HepG2 (cell line): ENCODE results near the gene GP1BA. TPM values are rescaled to one million over a fixed set of nuclear protein-coding genes. Genes with fewer than 3 reads are reported as not detected.

Experiments used
- ARID2 ChIP-seq: sonication (generic); formaldehyde crosslinking; IDR thresholded peaks from 2 replicates; pipeline ENCODE4 v1.8.1; 2022; ENCODE audit warnings: mild to moderate bottlenecking, missing genetic modification reagents, borderline replicate concordance
- BRCA1 ChIP-seq: sonication (generic); formaldehyde crosslinking; IDR thresholded peaks from 2 replicates; pipeline ENCODE4 v1.4.0; 2020; ENCODE audit warnings: missing genetic modification reagents
- CBFB ChIP-seq: sonication (generic); formaldehyde crosslinking; IDR thresholded peaks from 2 replicates; pipeline ENCODE4 v1.4.0; 2020; ENCODE audit warnings: missing genetic modification reagents
- CCDC6 ChIP-seq: sonication (generic); formaldehyde crosslinking; IDR thresholded peaks from 2 replicates; pipeline ENCODE4 v1.8.1; 2022; ENCODE audit warnings: mild to moderate bottlenecking, missing genetic modification reagents, moderate library complexity
- DMAP1 ChIP-seq: IDR thresholded peaks from 2 replicates; pipeline ENCODE4 v1.6.1; 2016
- DNMT1 ChIP-seq: sonication (generic); formaldehyde crosslinking; IDR thresholded peaks from 2 replicates; pipeline ENCODE4 v1.5.1; 2020; ENCODE audit warnings: mild to moderate bottlenecking, missing genetic modification reagents
- GZF1 ChIP-seq: sonication (generic); formaldehyde crosslinking; IDR thresholded peaks from 2 replicates; pipeline ENCODE4 v1.5.1; 2020; ENCODE audit warnings: mild to moderate bottlenecking, missing genetic modification reagents
- IRF2 ChIP-seq: IDR thresholded peaks from 2 replicates; pipeline ENCODE4 v1.6.1; 2018; ENCODE audit warnings: missing genetic modification reagents, missing compliant biosample characterization
- MAFF ChIP-seq: IDR thresholded peaks from 2 replicates; pipeline ENCODE4 v1.6.1; 2011; ENCODE audit warnings: low read depth, low read length, improper control_type of control experiment
- MAFK ChIP-seq, 2 experiments: IDR thresholded peaks in 1 of 2; conservative IDR thresholded peaks in 1 of 2; 2 replicates each; pipeline ENCODE4 v1.6.1; 2011; ENCODE audit warnings: improper control_type of control experiment in 2 of 2, low read length in 2 of 2
- NCOA2 ChIP-seq: sonication (generic); formaldehyde crosslinking; IDR thresholded peaks from 2 replicates; pipeline ENCODE4 v1.8.0; 2022; ENCODE audit warnings: inconsistent platforms
- PPARG ChIP-seq: conservative IDR thresholded peaks from 2 replicates; pipeline ENCODE4 v1.6.1; 2016; ENCODE audit warnings: missing biosample characterization, missing genetic modification reagents
- SAP130 ChIP-seq: IDR thresholded peaks from 2 replicates; pipeline ENCODE4 v1.6.1; 2016; ENCODE audit warnings: low read depth
- TOE1 ChIP-seq: sonication (generic); formaldehyde crosslinking; IDR thresholded peaks from 2 replicates; pipeline ENCODE4 v1.4.0; 2020; ENCODE audit warnings: mild to moderate bottlenecking, missing genetic modification reagents
- ZFX ChIP-seq: sonication (generic); formaldehyde crosslinking; IDR thresholded peaks from 2 replicates; pipeline ENCODE4 v1.4.0; 2020; ENCODE audit warnings: mild to moderate bottlenecking, low read depth, missing genetic modification reagents, moderate library complexity
- ZKSCAN1 ChIP-seq: fragments of 150-350 bp; IDR thresholded peaks from 2 replicates; pipeline ENCODE4 v1.6.1; 2014; ENCODE audit warnings: low read length
- ZKSCAN5 ChIP-seq: sonication (generic); formaldehyde crosslinking; IDR thresholded peaks from 2 replicates; pipeline ENCODE4 v1.5.1; 2020; ENCODE audit warnings: mild to moderate bottlenecking, missing genetic modification reagents
- ZMAT3 ChIP-seq: sonication (generic); formaldehyde crosslinking; conservative IDR thresholded peaks from 2 replicates; pipeline ENCODE4 v1.7.0; 2021; ENCODE audit warnings: missing genetic modification reagents
- ZNF224 ChIP-seq: sonication (generic); formaldehyde crosslinking; IDR thresholded peaks from 2 replicates; pipeline ENCODE4 v1.5.0; 2020; ENCODE audit warnings: mild to moderate bottlenecking, missing genetic modification reagents
- ZNF292 ChIP-seq: sonication (generic); formaldehyde crosslinking; IDR thresholded peaks from 2 replicates; pipeline ENCODE4 v1.8.1; 2022; ENCODE audit warnings: mild to moderate bottlenecking, low read depth, missing genetic modification reagents, borderline replicate concordance
- ZNF496 ChIP-seq: sonication (generic); formaldehyde crosslinking; IDR thresholded peaks from 2 replicates; pipeline ENCODE4 v1.8.1; 2023; ENCODE audit warnings: mild to moderate bottlenecking, moderate library complexity, missing genetic modification reagents; ENCODE audit not compliant: insufficient replicate concordance
- ZNF556 ChIP-seq: sonication (generic); formaldehyde crosslinking; IDR thresholded peaks from 2 replicates; pipeline ENCODE4 v1.4.0; 2020; ENCODE audit warnings: mild to moderate bottlenecking, missing genetic modification reagents, borderline replicate concordance
- ZNF703 ChIP-seq: sonication (generic); formaldehyde crosslinking; IDR thresholded peaks from 2 replicates; pipeline ENCODE4 v1.5.1; 2020; ENCODE audit warnings: missing genetic modification reagents, mild to moderate bottlenecking, moderate library complexity, borderline replicate concordance
- ZSCAN20 ChIP-seq: sonication (generic); formaldehyde crosslinking; IDR thresholded peaks from 2 replicates; pipeline ENCODE4 v1.4.0; 2020; ENCODE audit warnings: missing genetic modification reagents, mild to moderate bottlenecking, borderline replicate concordance
- ZSCAN9 ChIP-seq: IDR thresholded peaks from 2 replicates; pipeline ENCODE4 v1.6.1; 2016; ENCODE audit warnings: borderline replicate concordance
- polyA plus RNA-seq, 8 experiments: library from polyadenylated mRNA; depleted of rRNA in 3 of 8; stranded (reverse) in 7 of 8; unstranded in 1 of 8; fragments of >200 nt; fragmentation: Illumina TruSeq in 4 of 8; extraction: Trizol in 4 of 8; gene quantifications; 2 replicates each; pipeline versions ENCODE4 v1.2.1 to v1.2.3, GENCODE V29; 2011 to 2016; ENCODE audit warnings: low read depth in 4 of 8, missing spikeins in 1 of 8, mixed read lengths in 1 of 8; ENCODE audit not compliant: insufficient read depth in 1 of 8
- total RNA-seq, 5 experiments: library from RNA; depleted of rRNA; stranded (reverse); fragments of >200 nt; fragmentation: Illumina TruSeq; extraction: Trizol; gene quantifications; 2 replicates each; pipeline ENCODE4 v1.2.3, GENCODE V29; 2016; ENCODE audit warnings: low read depth in 1 of 5
- TF ChIP-seq, protein P1 (sequence below): IDR thresholded peaks from 2 replicates; pipeline ENCODE4 v1.6.1; 2016; ENCODE audit warnings: low read depth
- TF ChIP-seq, protein P2 (sequence below): sonication (generic); formaldehyde crosslinking; IDR thresholded peaks from 2 replicates; pipeline ENCODE4 v1.4.0; 2020; ENCODE audit warnings: missing genetic modification reagents, mild to moderate bottlenecking, borderline replicate concordance
- TF ChIP-seq, protein P3 (sequence below): sonication (generic); formaldehyde crosslinking; IDR thresholded peaks from 2 replicates; pipeline ENCODE4 v1.9.0; 2021; ENCODE audit warnings: missing genetic modification reagents, mild to moderate bottlenecking, borderline replicate concordance
- TF ChIP-seq, protein P4 (sequence below): sonication (generic); formaldehyde crosslinking; IDR thresholded peaks from 2 replicates; pipeline ENCODE4 v1.4.0; 2020; ENCODE audit warnings: missing genetic modification reagents

Gene GP1BA
- total and polyA plus RNA-seq, 2 of the 13 experiments (the other 11 are each of a cell fraction or from before 2014, with no cell fraction given) = not detected

DNA sequence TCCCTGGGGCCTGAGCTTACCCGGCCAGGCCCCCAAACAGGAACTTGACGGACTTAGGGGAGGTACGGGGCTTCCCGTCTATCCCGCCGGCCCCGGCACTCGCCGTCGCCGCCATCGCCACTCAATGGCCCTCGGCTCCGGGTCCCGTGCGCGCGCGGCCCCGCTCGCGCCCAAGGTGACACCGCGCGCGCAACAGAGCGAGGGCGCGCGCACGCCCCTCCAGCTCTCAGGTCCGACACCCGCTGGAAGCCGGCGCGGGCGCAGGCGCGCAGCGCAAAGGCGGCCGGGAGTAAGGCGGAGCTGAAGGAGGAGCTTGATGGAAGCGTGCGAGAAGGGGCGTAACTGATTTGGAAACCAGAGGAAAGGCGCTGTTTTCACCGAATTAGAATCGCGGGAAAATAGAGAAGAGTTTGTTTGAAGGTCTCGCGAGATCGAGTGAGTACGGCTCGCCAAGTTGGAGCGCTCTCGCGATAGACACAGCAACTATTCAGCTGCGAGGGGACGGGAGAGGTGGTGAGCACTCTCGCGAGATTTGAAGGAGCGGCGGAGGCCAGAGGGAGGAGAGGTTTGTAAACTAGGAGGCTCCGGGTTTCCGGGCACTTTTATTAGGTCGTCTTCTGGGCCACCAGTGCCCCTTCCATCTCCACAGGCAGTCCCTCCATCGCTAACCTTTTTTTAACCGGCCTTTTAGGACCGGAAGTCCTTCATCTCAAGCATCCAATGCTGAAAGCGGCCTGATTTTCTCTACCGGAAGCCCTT is 7.9 kb downstream of the GP1BA start, which contains the start of the genes RNF167 and SLC25A11 (continued):
- TF ChIP-seq GZF1 (CRISPR knock-in tag) = no peak
- no peak for TF ChIP-seq PPARG (CRISPR knock-in tag)
- TF ChIP-seq, protein P1, sequence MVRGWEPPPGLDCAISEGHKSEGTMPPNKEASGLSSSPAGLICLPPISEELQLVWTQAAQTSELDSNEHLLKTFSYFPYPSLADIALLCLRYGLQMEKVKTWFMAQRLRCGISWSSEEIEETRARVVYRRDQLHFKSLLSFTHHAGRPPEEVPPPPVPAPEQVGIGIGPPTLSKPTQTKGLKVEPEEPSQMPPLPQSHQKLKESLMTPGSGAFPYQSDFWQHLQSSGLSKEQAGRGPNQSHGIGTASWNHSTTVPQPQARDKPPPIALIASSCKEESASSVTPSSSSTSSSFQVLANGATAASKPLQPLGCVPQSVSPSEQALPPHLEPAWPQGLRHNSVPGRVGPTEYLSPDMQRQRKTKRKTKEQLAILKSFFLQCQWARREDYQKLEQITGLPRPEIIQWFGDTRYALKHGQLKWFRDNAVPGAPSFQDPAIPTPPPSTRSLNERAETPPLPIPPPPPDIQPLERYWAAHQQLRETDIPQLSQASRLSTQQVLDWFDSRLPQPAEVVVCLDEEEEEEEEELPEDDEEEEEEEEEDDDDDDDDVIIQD = no peak
- no peak for TF ChIP-seq ARID2 (CRISPR knock-in tag)
- no peak; the same call in 1 of the 2 replicates for TF ChIP-seq ZNF556 (CRISPR knock-in tag)
- no peak for TF ChIP-seq ZNF224 (CRISPR knock-in tag)
- TF ChIP-seq, protein P2, sequence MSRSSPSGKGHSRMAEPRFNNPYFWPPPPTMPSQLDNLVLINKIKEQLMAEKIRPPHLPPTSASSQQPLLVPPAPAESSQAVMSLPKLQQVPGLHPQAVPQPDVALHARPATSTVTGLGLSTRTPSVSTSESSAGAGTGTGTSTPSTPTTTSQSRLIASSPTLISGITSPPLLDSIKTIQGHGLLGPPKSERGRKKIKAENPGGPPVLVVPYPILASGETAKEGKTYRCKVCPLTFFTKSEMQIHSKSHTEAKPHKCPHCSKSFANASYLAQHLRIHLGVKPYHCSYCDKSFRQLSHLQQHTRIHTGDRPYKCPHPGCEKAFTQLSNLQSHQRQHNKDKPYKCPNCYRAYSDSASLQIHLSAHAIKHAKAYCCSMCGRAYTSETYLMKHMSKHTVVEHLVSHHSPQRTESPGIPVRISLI = no peak
- TF ChIP-seq ZSCAN9 (CRISPR knock-in tag) = no peak
- TF ChIP-seq ZSCAN20 = 0 out of 2 replicates have a peak, but pooled peaks have one; percentile 28
- no peak for TF ChIP-seq MAFK (conservative IDR thresholded peaks at IDR 0.05 in 1 of 2, IDR thresholded peaks at IDR 0.05 in 1 of 2; ENCODE audit: low read length in 2 of 2)
- no peak for TF ChIP-seq ZNF703
- TF ChIP-seq DMAP1 (CRISPR knock-in tag) = no peak
- 0 out of 2 replicates have a peak, but pooled peaks have one; percentile 27 for TF ChIP-seq CCDC6 (CRISPR knock-in tag)
- TF ChIP-seq ZKSCAN1 = no peak
- TF ChIP-seq, protein P3, sequence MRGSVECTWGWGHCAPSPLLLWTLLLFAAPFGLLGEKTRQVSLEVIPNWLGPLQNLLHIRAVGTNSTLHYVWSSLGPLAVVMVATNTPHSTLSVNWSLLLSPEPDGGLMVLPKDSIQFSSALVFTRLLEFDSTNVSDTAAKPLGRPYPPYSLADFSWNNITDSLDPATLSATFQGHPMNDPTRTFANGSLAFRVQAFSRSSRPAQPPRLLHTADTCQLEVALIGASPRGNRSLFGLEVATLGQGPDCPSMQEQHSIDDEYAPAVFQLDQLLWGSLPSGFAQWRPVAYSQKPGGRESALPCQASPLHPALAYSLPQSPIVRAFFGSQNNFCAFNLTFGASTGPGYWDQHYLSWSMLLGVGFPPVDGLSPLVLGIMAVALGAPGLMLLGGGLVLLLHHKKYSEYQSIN (CRISPR knock-in tag) = no peak
- TF ChIP-seq ZNF496 (CRISPR knock-in tag) = no peak
- peak; percentile 43; the same call in 1 of the 2 replicates for TF ChIP-seq BRCA1 (CRISPR knock-in tag)
- TF ChIP-seq MAFF = no peak
- TF ChIP-seq IRF2 = peak; percentile 25; the same call in 1 of the 2 replicates
- no peak for TF ChIP-seq NCOA2
- no peak for TF ChIP-seq CBFB (CRISPR knock-in tag)
- TF ChIP-seq ZFX (CRISPR knock-in tag) = peak; percentile 90
- TF ChIP-seq ZKSCAN5 (CRISPR knock-in tag) = no peak
- no peak for TF ChIP-seq ZNF292 (CRISPR knock-in tag)
- TF ChIP-seq ZMAT3 (CRISPR knock-in tag) = peak; percentile 79; the same call in 1 of the 2 replicates
- TF ChIP-seq TOE1 = no peak
- TF ChIP-seq SAP130 (CRISPR knock-in tag) = peak; percentile 62
- TF ChIP-seq, protein P4, sequence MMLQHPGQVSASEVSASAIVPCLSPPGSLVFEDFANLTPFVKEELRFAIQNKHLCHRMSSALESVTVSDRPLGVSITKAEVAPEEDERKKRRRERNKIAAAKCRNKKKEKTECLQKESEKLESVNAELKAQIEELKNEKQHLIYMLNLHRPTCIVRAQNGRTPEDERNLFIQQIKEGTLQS (CRISPR knock-in tag) = no peak
- no peak for TF ChIP-seq DNMT1 (CRISPR knock-in tag)
